HL-60 (cell line): ENCODE measurements around the gene SLC10A2.

ENCODE experiments used
- DNase-seq, 2 experiments: peaks; one replicate each; pipeline ENCODE4 v3.0.0-alpha.2; 2010 to 2020; ENCODE audit warnings: low read depth in 1 of 2, low spot score in 1 of 2
- H3K27ac ChIP-seq: fragments of 250-450 bp; sonication (Bioruptor Pico); replicated peaks from 2 replicates; pipeline ENCODE4 v1.5.1; 2020; ENCODE audit warnings: mild to moderate bottlenecking, moderate library complexity
- H3K27me3 ChIP-seq: fragments of 250-450 bp; sonication (Bioruptor Pico); 2 replicates; pipeline ENCODE4 v1.5.1; 2021; ENCODE audit warnings: mild to moderate bottlenecking, moderate library complexity; ENCODE audit not compliant: insufficient read depth, poor library complexity, severe bottlenecking
- H3K4me3 ChIP-seq: replicated peaks from 2 replicates; pipeline ENCODE4 v1.5.1; 2011; ENCODE audit warnings: mild to moderate bottlenecking, control low read depth, low read length; ENCODE audit not compliant: insufficient read depth
- GABPA ChIP-seq: IDR thresholded peaks from 2 replicates; pipeline ENCODE4 v1.6.1; 2012; ENCODE audit warnings: low read depth
- POLR2AphosphoS5 ChIP-seq: IDR thresholded peaks from 2 replicates; pipeline ENCODE4 v1.6.1; 2012; ENCODE audit warnings: low read depth
- SPI1 ChIP-seq: IDR thresholded peaks from 2 replicates; pipeline ENCODE4 v1.6.1; 2012; ENCODE audit warnings: low read depth, mild to moderate bottlenecking, borderline replicate concordance
- TF ChIP-seq, protein P1 (sequence below): IDR thresholded peaks from one replicate; pipeline ENCODE4 v1.5.1; 2011; ENCODE audit warnings: low read length, control low read depth, inconsistent platforms; ENCODE audit not compliant: insufficient read depth
- TF ChIP-seq, protein P2 (sequence below): IDR thresholded peaks from 2 replicates; pipeline ENCODE4 v1.6.1; 2012; ENCODE audit warnings: low read depth; ENCODE audit not compliant: insufficient replicate concordance

Gene SLC10A2

DNA sequence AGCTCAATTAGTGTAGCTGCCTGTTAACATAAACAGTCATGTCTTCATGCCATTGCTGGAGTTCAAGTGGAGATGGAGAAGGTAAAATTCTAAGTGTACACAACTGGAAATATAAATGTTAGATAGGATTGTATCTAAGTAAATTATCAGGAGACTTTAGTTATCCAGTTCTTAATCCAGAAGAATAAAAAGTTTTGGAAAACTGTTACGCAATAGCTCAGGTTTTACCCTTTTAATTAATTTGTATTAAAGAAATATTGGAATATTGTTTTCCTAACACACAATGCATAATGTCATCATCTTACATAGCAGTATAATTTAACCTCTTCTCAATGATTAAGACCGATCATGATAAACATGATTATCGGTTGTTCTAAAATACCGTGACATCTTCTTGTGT, 2.8 kb downstream of the SLC10A2 start:
- Histone ChIP-seq H3K27me3 (no peaks in the 10 kb centered on the region), H3K4me3 (no peak overlapping the region), H3K27ac (no peak overlapping the region)
- no peak for DNase-seq
- TF ChIP-seq SPI1: no peak
- TF ChIP-seq, protein P1, sequence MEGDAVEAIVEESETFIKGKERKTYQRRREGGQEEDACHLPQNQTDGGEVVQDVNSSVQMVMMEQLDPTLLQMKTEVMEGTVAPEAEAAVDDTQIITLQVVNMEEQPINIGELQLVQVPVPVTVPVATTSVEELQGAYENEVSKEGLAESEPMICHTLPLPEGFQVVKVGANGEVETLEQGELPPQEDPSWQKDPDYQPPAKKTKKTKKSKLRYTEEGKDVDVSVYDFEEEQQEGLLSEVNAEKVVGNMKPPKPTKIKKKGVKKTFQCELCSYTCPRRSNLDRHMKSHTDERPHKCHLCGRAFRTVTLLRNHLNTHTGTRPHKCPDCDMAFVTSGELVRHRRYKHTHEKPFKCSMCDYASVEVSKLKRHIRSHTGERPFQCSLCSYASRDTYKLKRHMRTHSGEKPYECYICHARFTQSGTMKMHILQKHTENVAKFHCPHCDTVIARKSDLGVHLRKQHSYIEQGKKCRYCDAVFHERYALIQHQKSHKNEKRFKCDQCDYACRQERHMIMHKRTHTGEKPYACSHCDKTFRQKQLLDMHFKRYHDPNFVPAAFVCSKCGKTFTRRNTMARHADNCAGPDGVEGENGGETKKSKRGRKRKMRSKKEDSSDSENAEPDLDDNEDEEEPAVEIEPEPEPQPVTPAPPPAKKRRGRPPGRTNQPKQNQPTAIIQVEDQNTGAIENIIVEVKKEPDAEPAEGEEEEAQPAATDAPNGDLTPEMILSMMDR: no peak
- TF ChIP-seq POLR2AphosphoS5: no peak
- TF ChIP-seq GABPA: no peak
- TF ChIP-seq, protein P2, sequence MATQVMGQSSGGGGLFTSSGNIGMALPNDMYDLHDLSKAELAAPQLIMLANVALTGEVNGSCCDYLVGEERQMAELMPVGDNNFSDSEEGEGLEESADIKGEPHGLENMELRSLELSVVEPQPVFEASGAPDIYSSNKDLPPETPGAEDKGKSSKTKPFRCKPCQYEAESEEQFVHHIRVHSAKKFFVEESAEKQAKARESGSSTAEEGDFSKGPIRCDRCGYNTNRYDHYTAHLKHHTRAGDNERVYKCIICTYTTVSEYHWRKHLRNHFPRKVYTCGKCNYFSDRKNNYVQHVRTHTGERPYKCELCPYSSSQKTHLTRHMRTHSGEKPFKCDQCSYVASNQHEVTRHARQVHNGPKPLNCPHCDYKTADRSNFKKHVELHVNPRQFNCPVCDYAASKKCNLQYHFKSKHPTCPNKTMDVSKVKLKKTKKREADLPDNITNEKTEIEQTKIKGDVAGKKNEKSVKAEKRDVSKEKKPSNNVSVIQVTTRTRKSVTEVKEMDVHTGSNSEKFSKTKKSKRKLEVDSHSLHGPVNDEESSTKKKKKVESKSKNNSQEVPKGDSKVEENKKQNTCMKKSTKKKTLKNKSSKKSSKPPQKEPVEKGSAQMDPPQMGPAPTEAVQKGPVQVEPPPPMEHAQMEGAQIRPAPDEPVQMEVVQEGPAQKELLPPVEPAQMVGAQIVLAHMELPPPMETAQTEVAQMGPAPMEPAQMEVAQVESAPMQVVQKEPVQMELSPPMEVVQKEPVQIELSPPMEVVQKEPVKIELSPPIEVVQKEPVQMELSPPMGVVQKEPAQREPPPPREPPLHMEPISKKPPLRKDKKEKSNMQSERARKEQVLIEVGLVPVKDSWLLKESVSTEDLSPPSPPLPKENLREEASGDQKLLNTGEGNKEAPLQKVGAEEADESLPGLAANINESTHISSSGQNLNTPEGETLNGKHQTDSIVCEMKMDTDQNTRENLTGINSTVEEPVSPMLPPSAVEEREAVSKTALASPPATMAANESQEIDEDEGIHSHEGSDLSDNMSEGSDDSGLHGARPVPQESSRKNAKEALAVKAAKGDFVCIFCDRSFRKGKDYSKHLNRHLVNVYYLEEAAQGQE: no peak

DNA sequence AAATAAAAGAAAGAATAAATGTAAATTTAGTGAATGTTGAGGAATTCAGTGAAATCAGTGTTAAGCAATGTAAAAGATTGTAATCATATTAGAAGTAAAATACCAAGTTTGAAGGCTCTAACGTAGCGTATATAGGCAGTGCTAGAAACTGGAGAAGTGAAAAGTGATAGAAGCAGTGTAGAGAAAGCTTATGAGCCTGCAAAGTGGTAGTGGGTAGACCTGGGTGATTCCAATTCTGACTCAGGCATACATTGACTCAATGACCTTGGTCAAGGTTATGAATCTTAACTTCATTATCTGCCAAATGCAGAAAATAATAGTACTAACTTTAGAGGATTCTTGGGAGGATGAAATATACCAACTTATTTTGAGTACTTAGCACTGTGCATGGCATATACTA, 4.1 kb downstream of the SLC10A2 start:
- no peaks in the 10 kb centered on the region for H3K27me3 ChIP-seq
- no peak overlapping the region for H3K4me3 ChIP-seq
- DNase-seq: no peak
- no peak overlapping the region for H3K27ac ChIP-seq
- TF ChIP-seq GABPA (no peak), SPI1 (no peak), POLR2AphosphoS5 (no peak)
- TF ChIP-seq, protein P2: no peak

DNA sequence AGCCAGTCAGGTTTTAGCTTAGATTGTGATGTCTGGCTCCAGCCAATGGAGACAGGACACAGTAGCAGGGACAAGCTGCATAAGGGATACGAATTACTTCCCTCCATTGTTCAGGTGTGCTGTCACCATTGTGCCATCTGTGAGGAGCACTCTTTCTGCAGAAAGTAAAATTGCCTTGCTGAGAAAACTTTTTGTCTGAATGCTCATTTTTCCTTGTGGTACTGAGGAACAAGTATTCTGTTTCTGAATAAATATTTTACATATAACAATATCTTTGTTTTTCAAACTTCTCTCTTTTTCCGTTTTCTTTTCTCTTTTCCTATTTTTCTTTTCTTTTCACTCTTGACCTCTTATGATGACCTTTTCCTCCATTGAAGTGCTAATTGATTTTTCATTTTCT, 10.2 kb downstream of the SLC10A2 start:
- H3K27ac ChIP-seq: no peak overlapping the region
- no peak overlapping the region for H3K4me3 ChIP-seq
- TF ChIP-seq, protein P1: no peak
- TF ChIP-seq GABPA (no peak), SPI1 (no peak), POLR2AphosphoS5 (no peak)
- TF ChIP-seq, protein P2: no peak
- H3K27me3 ChIP-seq: no peaks in the 10 kb centered on the region
- DNase-seq: no peak

DNA sequence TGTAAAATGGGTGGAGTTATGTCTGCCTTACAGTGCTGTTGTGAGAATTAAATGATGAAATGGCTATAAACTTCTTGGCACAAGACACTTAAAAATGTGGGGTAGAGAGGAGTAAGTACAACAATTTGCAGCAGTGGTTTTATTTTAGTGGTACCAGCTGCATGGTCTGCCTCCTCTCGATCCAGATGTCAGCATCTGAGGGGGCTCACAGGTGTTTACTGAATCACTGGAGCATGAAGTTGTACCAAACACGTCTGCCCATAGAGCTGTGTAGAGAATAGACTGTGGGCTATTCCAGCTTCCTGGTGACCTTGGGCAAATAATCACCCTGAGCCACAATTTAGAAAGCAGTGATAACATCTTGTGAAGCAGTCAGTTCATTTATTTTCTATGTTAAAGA, 11.1 kb downstream of the SLC10A2 start:
- Histone ChIP-seq H3K27me3 (no peaks in the 10 kb centered on the region), H3K27ac (no peak overlapping the region), H3K4me3 (no peak overlapping the region)
- no peak for DNase-seq
- TF ChIP-seq SPI1 (no peak), GABPA (no peak), POLR2AphosphoS5 (no peak)
